Cardiac muscle cell (in vitro differentiated cells and primary cell): ENCODE measurements around the gene OR56B4. TPM values are rescaled to one million over a fixed set of nuclear protein-coding genes. Genes with fewer than 3 reads are reported as not detected.

Experiments used
- DNase-seq, 2 donors: peaks; one replicate each; pipeline versions ENCODE4 v3.0.0 to v3.0.0-alpha.2; 2010 to 2017; ENCODE audit warnings: low read depth in 1 of 2, low spot score in 1 of 2
- H3K27ac ChIP-seq: fragments of 200-600 bp; sonication (generic); 2 replicates; pipeline ENCODE4 v1.5.1; 2016
- H3K27me3 ChIP-seq: fragments of 200-600 bp; sonication (generic); 2 replicates; pipeline ENCODE4 v1.6.0; 2016; ENCODE audit warnings: control low read depth
- H3K36me3 ChIP-seq: fragments of 200-600 bp; sonication (generic); 2 replicates; pipeline ENCODE4 v1.5.1; 2016; ENCODE audit warnings: control low read depth
- H3K4me1 ChIP-seq: fragments of 200-600 bp; sonication (generic); 2 replicates; pipeline ENCODE4 v1.8.1; 2017; ENCODE audit warnings: low read depth, mild to moderate bottlenecking, mixed run types
- H3K4me3 ChIP-seq: fragments of 200-600 bp; sonication (generic); 2 replicates; pipeline ENCODE4 v1.5.1; 2016; ENCODE audit warnings: mild to moderate bottlenecking
- H3K9me3 ChIP-seq: fragments of 200-600 bp; sonication (generic); 2 replicates; pipeline ENCODE4 v1.5.1; 2017; ENCODE audit warnings: low read depth, mild to moderate bottlenecking, control low read depth
- polyA plus RNA-seq: library from polyadenylated mRNA; unstranded; fragments of >200 nt; fragmentation: Nextera tagmentation; extraction: Ambion mirVana; gene quantifications from 2 replicates; pipeline ENCODE4 v1.2.1, GENCODE V29; 2016
- total RNA-seq: library from RNA; depleted of rRNA; stranded (reverse); fragments of >200 nt; gene quantifications from 2 replicates; pipeline ENCODE4 v1.2.3, GENCODE V29; 2016
- TF ChIP-seq, protein P1 (sequence below): IDR thresholded peaks from 2 replicates; pipeline ENCODE4 v1.5.1; 2012; ENCODE audit warnings: low read depth, mild to moderate bottlenecking, low read length

Gene OR56B4
- total and polyA plus RNA-seq, 2 experiments from 2014 or later = 0.35 TPM; not detected in 1

DNA sequence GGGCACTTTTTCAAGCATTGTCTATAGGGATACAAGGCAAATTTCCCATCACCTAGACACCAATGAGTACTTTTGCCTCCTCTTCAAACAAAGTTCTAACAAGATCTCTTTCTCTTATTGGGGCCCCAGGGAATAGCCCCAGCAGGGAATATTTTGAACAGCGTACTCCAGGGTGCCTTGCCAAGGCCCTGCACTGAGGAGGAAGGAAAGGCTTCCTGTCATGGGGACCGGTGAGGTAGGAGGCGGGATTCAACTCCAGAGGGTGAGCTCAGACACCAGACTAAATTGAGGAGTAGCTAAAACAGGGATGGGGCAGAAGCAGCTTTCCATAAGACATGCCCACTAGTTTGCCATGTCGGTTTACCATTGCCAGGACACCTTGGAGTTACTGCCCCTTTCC lies 28.0 kb upstream of the OR56B4 start:
- TF ChIP-seq, protein P1, sequence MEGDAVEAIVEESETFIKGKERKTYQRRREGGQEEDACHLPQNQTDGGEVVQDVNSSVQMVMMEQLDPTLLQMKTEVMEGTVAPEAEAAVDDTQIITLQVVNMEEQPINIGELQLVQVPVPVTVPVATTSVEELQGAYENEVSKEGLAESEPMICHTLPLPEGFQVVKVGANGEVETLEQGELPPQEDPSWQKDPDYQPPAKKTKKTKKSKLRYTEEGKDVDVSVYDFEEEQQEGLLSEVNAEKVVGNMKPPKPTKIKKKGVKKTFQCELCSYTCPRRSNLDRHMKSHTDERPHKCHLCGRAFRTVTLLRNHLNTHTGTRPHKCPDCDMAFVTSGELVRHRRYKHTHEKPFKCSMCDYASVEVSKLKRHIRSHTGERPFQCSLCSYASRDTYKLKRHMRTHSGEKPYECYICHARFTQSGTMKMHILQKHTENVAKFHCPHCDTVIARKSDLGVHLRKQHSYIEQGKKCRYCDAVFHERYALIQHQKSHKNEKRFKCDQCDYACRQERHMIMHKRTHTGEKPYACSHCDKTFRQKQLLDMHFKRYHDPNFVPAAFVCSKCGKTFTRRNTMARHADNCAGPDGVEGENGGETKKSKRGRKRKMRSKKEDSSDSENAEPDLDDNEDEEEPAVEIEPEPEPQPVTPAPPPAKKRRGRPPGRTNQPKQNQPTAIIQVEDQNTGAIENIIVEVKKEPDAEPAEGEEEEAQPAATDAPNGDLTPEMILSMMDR = no peak
- no peaks in the 10 kb centered on the region for H3K9me3 ChIP-seq
- no peak overlapping the region for H3K4me3 ChIP-seq
- H3K27ac ChIP-seq = no peak overlapping the region
- no peak for DNase-seq
- no peaks in the 10 kb centered on the region for H3K36me3 ChIP-seq
- no peaks in the 10 kb centered on the region for H3K4me1 ChIP-seq
- no peaks in the 10 kb centered on the region for H3K27me3 ChIP-seq

DNA sequence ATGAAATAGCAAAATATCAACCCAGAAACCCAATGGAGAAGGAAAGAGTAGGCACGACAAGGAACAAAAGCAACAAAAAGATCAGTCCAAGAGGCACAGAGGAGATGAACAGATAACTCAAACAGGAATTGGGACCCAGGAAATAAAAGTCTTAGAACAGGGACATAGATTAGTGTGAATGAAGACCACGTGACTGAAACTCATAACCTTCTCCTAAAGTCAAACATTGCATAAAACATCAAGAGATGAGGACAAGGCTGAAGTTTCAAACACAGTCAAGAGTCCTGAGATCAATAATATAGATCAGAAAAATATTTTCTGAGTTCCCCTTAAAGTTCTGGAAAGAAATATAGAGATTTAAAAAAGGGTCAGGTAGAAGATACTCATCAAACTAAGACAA lies 24.4 kb upstream of the OR56B4 start:
- Histone ChIP-seq H3K4me1 (no peaks in the 10 kb centered on the region), H3K36me3 (no peaks in the 10 kb centered on the region), H3K9me3 (no peaks in the 10 kb centered on the region), H3K27ac (no peak overlapping the region), H3K4me3 (no peak overlapping the region), H3K27me3 (no peaks in the 10 kb centered on the region)
- DNase-seq = no peak
- TF ChIP-seq, protein P1 = no peak

DNA sequence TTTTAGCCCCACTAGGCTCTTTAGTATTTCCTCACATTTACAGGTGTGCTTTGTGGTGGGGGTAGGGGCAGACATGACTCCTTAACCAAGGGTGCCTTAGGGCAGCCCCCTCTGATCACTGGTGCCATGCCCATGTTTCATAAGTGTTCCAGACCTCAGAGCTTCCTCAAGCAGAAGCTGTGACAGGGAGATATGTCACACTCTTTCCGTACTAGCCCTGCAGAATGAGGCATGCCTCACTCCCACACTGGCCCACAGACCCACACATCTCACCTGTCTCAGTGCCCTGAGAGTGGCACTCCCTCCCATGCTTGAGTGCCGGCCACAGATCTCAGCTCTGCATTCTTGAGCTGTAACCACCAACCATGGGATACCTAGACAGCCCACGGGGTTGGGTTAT lies 22.9 kb upstream of the OR56B4 start:
- TF ChIP-seq, protein P1 = no peak
- H3K9me3 ChIP-seq = no peaks in the 10 kb centered on the region
- H3K27me3 ChIP-seq = no peaks in the 10 kb centered on the region
- no peak overlapping the region for H3K4me3 ChIP-seq
- DNase-seq = no peak
- H3K4me1 ChIP-seq = no peaks in the 10 kb centered on the region
- no peaks in the 10 kb centered on the region for H3K36me3 ChIP-seq
- no peak overlapping the region for H3K27ac ChIP-seq

DNA sequence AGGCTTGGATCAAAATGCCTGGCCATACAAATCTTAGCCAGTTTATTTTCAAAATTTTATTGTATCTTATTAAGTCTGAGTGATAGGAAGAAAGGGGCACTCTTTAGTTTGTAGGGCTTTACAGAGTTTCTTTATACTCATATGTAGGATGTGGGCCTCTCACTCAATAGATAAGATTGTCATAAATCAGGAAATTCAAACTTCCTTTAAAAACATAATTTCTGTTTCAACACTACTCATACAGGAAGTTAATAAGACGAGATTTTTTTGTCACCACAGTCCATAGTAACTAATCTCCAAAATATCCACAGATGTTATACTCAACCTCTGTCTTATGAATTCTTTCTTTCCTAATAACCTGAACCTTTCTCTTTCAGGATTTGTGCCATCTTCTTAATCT lies 13.3 kb upstream of the OR56B4 start:
- Histone ChIP-seq H3K4me3 (no peak overlapping the region), H3K27ac (no peak overlapping the region), H3K4me1 (no peaks in the 10 kb centered on the region), H3K9me3 (no peaks in the 10 kb centered on the region), H3K27me3 (no peaks in the 10 kb centered on the region), H3K36me3 (no peaks in the 10 kb centered on the region)
- no peak for DNase-seq
- TF ChIP-seq, protein P1 = no peak

DNA sequence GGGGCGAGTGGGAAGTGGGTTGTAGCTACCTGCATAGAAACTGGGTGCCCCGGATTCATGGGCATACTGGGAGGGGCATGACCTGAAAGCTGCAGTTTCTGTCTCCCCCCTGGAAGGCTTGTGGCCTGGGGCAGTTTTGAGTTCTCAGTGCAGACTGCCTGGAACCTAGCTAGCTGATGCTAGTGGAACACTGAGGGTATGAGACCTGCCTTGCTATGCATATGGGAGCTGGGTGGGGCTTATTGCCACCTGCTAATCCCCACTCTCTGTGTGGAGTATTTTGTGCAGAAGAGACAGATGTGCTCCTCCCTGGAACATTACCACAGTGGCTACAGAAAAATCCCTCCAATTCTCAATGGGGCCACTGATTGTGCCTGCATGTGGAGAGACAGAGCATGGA lies 11.7 kb upstream of the OR56B4 start:
- Histone ChIP-seq H3K4me1 (no peaks in the 10 kb centered on the region), H3K9me3 (no peaks in the 10 kb centered on the region), H3K27me3 (no peaks in the 10 kb centered on the region), H3K27ac (no peak overlapping the region), H3K4me3 (no peak overlapping the region), H3K36me3 (no peaks in the 10 kb centered on the region)
- TF ChIP-seq, protein P1 = no peak
- DNase-seq = no peak

DNA sequence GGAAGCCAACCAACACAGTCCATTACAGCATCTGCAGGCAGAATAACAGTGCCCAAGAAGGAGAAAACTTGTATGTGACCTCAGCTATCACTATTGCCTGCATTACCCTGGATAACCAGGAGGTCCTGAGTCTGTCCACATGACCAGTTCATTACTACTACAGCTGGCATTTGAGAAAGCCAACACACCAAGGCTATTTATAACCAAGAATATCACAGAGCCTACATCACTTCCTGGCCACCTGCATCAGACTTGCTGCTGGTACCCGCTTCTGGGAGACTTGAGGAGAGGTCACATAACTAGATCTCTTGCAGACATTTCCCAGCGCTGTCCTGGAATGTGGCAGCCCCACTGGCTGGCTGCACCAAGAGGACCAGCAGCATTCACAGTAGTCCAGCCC lies 11.1 kb upstream of the OR56B4 start:
- H3K9me3 ChIP-seq = no peaks in the 10 kb centered on the region
- H3K36me3 ChIP-seq = no peaks in the 10 kb centered on the region
- TF ChIP-seq, protein P1 = no peak
- H3K27ac ChIP-seq = no peak overlapping the region
- peak; percentile 5 to 19 for DNase-seq
- H3K27me3 ChIP-seq = no peaks in the 10 kb centered on the region
- no peak overlapping the region for H3K4me3 ChIP-seq
- no peaks in the 10 kb centered on the region for H3K4me1 ChIP-seq
